DND-41 (cell line): ENCODE measurements around the gene TRPV5.

Experiments
- ATAC-seq: fragments of 200-7000 bp; cut with Tn5 transposase; 3 replicates; pipeline ENCODE4 v1.9.1; 2021; ENCODE audit warnings: low read depth; ENCODE audit not compliant: insufficient read depth
- DNase-seq: peaks from one replicate; pipeline ENCODE4 v3.0.0-alpha.2; 2020
- H2AFZ ChIP-seq: 2 replicates; pipeline ENCODE4 v1.6.0; 2012; ENCODE audit warnings: low read depth, low read length
- H3K27ac ChIP-seq: 2 replicates; pipeline ENCODE4 v1.5.1; 2012; ENCODE audit warnings: low read length, inconsistent platforms
- H3K27me3 ChIP-seq: fragments of 200-600 bp; sonication (generic); 2 replicates; pipeline ENCODE4 v1.6.0; 2012; ENCODE audit warnings: low read length, mild to moderate bottlenecking, inconsistent platforms; ENCODE audit not compliant: insufficient read depth, poor library complexity
- H3K36me3 ChIP-seq: 2 replicates; pipeline ENCODE4 v1.5.1; 2012; ENCODE audit warnings: low read length, inconsistent platforms; ENCODE audit not compliant: insufficient read depth
- H3K4me1 ChIP-seq: 2 replicates; pipeline ENCODE4 v1.5.1; 2012; ENCODE audit warnings: mild to moderate bottlenecking, low read length; ENCODE audit not compliant: insufficient read depth
- H3K4me2 ChIP-seq: 2 replicates; pipeline ENCODE4 v1.6.0; 2012; ENCODE audit warnings: mild to moderate bottlenecking, moderate library complexity, low read length, inconsistent platforms; ENCODE audit not compliant: insufficient read depth
- H3K4me3 ChIP-seq, 2 experiments: fragments of 200-600 bp in 1 of 2; shearing (Covaris generic) in 1 of 2; 2 replicates each; pipeline ENCODE4 v1.5.1; 2012 to 2016; ENCODE audit warnings: inconsistent platforms in 2 of 2, low read length in 2 of 2, mild to moderate bottlenecking in 2 of 2, low read depth in 1 of 2, moderate library complexity in 1 of 2
- H3K79me2 ChIP-seq: 2 replicates; pipeline ENCODE4 v1.6.0; 2012; ENCODE audit warnings: low read length, inconsistent platforms; ENCODE audit not compliant: insufficient read depth
- H3K9ac ChIP-seq: 2 replicates; pipeline ENCODE4 v1.6.0; 2012; ENCODE audit warnings: low read depth, mild to moderate bottlenecking, inconsistent platforms, low read length, moderate library complexity
- H3K9me3 ChIP-seq: 2 replicates; pipeline ENCODE4 v1.5.1; 2012; ENCODE audit warnings: low read length, moderate library complexity, mild to moderate bottlenecking, inconsistent platforms; ENCODE audit not compliant: insufficient read depth, severe bottlenecking
- H4K20me1 ChIP-seq: 2 replicates; pipeline ENCODE4 v1.6.0; 2012; ENCODE audit warnings: low read length; ENCODE audit not compliant: insufficient read depth
- CTCF ChIP-seq: IDR thresholded peaks from 2 replicates; pipeline ENCODE4 v1.5.1; 2012; ENCODE audit warnings: borderline replicate concordance, low read length, moderate library complexity, mild to moderate bottlenecking; ENCODE audit not compliant: poor library complexity, severe bottlenecking; ENCODE audit errors: extremely low read depth
- EZH2 ChIP-seq: IDR thresholded peaks from 3 replicates; pipeline ENCODE4 v1.6.1; 2012; ENCODE audit warnings: borderline replicate concordance, low read depth, mild to moderate bottlenecking, moderate library complexity, low read length, inconsistent platforms; ENCODE audit not compliant: severe bottlenecking

TRPV5 gene

DNA sequence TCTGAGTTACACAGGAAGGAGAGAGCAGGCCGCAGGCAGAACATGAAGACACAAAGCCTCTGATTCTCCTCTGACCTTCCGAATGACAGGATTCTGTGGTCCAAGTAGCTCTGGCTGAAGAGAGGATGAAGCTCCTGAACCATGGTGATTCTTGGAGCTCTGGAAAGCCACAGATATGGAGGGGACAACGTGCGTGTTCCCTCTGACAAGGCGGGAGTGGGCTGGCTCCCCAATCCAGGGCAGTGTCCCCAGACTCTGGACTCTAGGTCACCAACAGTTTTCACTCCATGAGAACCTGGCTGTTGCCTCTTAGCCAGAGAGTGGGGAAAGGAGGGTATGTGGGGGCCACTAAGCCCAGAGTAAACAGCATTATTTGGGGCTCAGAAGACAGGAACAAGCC, 40.6 kb downstream of the TRPV5 start:
- no peak overlapping the region for H3K4me2 ChIP-seq
- H3K36me3 ChIP-seq = no peaks in the 10 kb centered on the region
- no peak for DNase-seq
- no peak for TF ChIP-seq EZH2
- TF ChIP-seq CTCF = no peak
- H3K27me3 ChIP-seq = no peaks in the 10 kb centered on the region
- no peak for ATAC-seq
- no peak overlapping the region for H3K9ac ChIP-seq
- H3K9me3 ChIP-seq = no peaks in the 10 kb centered on the region
- H2AFZ ChIP-seq = no peak overlapping the region
- no peak overlapping the region for H3K27ac ChIP-seq
- H3K4me1 ChIP-seq = no peaks in the 10 kb centered on the region
- no peaks in the 10 kb centered on the region; the same call in 1 of the 2 replicates for H4K20me1 ChIP-seq
- no peak overlapping the region for H3K4me3 ChIP-seq
- H3K79me2 ChIP-seq = no peaks in the 10 kb centered on the region

GRCh38 chr7:142891490-142892082, 42.0 kb downstream of the TRPV5 start:
- no peaks in the 10 kb centered on the region for H3K27me3 ChIP-seq
- no peak overlapping the region for H3K4me2 ChIP-seq
- H3K4me3 ChIP-seq = no peak overlapping the region
- no peaks in the 10 kb centered on the region for H3K36me3 ChIP-seq
- no peaks in the 10 kb centered on the region; the same call in 1 of the 2 replicates for H4K20me1 ChIP-seq
- H3K4me1 ChIP-seq = no peaks in the 10 kb centered on the region
- no peaks in the 10 kb centered on the region for H3K79me2 ChIP-seq
- no peak for ATAC-seq
- no peak overlapping the region for H2AFZ ChIP-seq
- H3K9ac ChIP-seq = no peak overlapping the region
- no peak for TF ChIP-seq EZH2
- no peak for TF ChIP-seq CTCF
- no peak overlapping the region for H3K27ac ChIP-seq
- no peaks in the 10 kb centered on the region for H3K9me3 ChIP-seq
- DNase-seq = no peak

- Histone ChIP-seq H3K9me3 (no peaks in the 10 kb centered on the region), H4K20me1 (no peaks in the 10 kb centered on the region; the same call in 1 of the 2 replicates), H3K27me3 (no peaks in the 10 kb centered on the region), H3K36me3 (no peaks in the 10 kb centered on the region), H3K4me1 (no peaks in the 10 kb centered on the region), H3K4me2 (no peak overlapping the region), H3K27ac (no peak overlapping the region), H3K79me2 (no peaks in the 10 kb centered on the region), H3K9ac (no peak overlapping the region), H3K4me3 (no peak overlapping the region), H2AFZ (no peak overlapping the region)
- TF ChIP-seq CTCF (no peak), EZH2 (no peak)
- ATAC-seq (0 out of 3 replicates have a peak, but pooled peaks have one; percentile 39), DNase-seq (no peak)
Observed at GRCh38 chr7:142890874-142891485, 42.6 kb downstream of the TRPV5 start.
